GM12872 (cell line): ENCODE measurements around the gene FAM120A.

Experiments
- CTCF ChIP-seq: IDR thresholded peaks from 3 replicates; pipeline ENCODE4 v1.5.1; 2011; ENCODE audit warnings: low read depth, mild to moderate bottlenecking, low read length, moderate library complexity; ENCODE audit not compliant: insufficient read depth

Gene FAM120A

GRCh38 chr9:93580654-93581380 lies 129.3 kb downstream of the FAM120A start:
- no peak for TF ChIP-seq CTCF

DNA sequence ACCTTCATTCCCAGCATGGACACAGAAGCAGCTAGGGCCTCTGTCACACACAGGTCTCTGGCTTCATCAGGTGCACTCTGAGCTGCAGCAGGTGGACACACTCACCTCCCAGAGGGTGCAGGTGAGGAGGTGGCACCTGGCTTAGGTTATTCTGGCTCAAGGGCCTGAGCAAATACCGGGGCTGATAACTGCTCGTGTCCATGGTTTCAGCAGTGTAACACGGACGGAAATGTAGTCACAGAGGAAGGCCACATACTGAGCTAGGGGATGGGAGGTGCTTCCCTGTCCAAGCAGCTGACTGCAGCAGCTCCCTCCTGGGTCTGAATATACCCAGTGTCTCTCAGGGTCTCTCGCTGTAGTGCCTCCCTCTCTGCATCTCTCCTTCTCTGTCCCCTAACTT lies 130.6 kb downstream of the FAM120A start:
- TF ChIP-seq CTCF, result no peak

GRCh38 chr9:93582550-93582949 lies 131.1 kb downstream of the FAM120A start:
- TF ChIP-seq CTCF, result no peak

DNA sequence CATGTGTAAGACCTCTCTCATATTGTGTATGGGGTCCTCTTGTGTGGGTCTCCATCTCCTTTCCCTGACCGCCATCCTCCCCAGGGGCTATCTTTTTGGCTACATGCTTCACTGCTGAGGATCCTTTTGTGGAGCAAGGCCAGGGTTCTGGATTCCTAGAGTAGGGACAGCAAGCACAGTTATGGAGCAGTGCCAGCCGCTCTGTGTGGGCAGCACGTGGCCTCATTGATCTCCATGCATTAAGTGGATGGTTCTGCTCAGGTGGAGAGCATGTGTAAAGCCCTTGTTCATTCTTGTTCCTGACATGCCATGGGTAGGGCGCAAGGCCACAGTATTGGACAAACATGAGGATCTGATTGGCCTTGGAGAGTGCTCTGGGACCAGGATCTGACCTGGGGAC lies 133.8 kb downstream of the FAM120A start:
- no peak for TF ChIP-seq CTCF

DNA sequence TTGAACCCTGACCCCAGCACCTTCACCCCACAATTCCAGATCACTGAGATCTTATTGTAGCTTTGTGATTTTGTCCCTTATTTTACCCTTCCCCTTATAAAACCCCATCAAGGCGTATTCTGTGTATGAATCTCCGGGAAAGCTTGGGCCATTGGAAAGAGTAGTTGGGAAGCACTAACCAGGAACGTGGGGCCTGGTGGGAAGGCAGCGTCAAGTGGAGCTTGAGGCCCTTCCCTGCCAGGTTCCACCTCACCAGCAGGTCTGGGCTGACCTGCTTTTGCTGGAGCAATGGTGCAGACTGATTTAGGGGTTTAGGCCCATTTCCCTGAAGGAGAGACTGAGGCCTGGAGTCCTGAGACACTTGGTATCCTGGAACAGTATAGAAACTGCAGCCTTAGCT lies 134.2 kb downstream of the FAM120A start:
- no peak for TF ChIP-seq CTCF

GRCh38 chr9:93586290-93587057 lies 135.0 kb downstream of the FAM120A start:
- TF ChIP-seq CTCF, result no peak

DNA sequence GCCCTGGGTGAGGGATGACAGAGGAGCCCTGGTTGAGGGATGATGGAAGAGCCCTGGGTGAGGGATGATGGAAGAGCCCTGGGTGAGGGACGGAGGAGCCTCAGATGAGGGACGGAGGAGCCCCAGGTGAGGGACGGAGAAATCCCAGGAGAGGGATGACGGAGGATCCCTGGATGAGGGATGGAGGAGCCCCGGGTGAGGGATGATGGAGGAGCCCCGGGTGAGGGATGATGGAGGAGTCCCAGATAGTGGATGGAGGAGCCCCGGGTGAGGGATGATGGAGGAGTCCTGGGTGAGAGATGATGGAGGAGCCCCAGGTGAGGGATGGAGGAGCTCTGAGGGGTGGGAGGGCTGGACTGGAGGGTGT lies 135.8 kb downstream of the FAM120A start:
- no peak for TF ChIP-seq CTCF
